Measurements from ENCODE around the gene MRRF.

- TF ChIP-seq POLR2A (IDR thresholded peaks at IDR 0.05) = no peak
- TF ChIP-seq CTCF (IDR thresholded peaks at IDR 0.05) = no peak
Observed at GRCh38 chr9:122277285-122277897, 12.7 kb downstream of the MRRF start.
